ENCODE results near the gene BLM. TPM values are rescaled to one million over a fixed set of nuclear protein-coding genes. Genes with fewer than 3 reads are reported as not detected.

Gene BLM
- total RNA-seq, 1 donor from 2014 or later = 58.0 TPM

- no peak overlapping the region for H3K9ac ChIP-seq
- peaks cover 13% of the 10 kb centered on the region for H3K27me3 Mint-ChIP-seq (ENCODE audit: insufficient read depth, low read depth)
- no peaks in the 10 kb centered on the region for H3F3A ChIP-seq (ENCODE audit: low read depth)
- no peak overlapping the region for H3K4me2 ChIP-seq
- H3K9me3 ChIP-seq (ENCODE audit: low read depth) = no peaks in the 10 kb centered on the region
- H3K27me3 ChIP-seq = no peaks in the 10 kb centered on the region
- H3K9me3 Mint-ChIP-seq = peaks cover 3% of the 10 kb centered on the region
- TF ChIP-seq EZH2phosphoT487 (IDR thresholded peaks at IDR 0.05) (no peak), EZH2 (IDR thresholded peaks at IDR 0.05) (no peak)
- TF ChIP-seq, protein P1, sequence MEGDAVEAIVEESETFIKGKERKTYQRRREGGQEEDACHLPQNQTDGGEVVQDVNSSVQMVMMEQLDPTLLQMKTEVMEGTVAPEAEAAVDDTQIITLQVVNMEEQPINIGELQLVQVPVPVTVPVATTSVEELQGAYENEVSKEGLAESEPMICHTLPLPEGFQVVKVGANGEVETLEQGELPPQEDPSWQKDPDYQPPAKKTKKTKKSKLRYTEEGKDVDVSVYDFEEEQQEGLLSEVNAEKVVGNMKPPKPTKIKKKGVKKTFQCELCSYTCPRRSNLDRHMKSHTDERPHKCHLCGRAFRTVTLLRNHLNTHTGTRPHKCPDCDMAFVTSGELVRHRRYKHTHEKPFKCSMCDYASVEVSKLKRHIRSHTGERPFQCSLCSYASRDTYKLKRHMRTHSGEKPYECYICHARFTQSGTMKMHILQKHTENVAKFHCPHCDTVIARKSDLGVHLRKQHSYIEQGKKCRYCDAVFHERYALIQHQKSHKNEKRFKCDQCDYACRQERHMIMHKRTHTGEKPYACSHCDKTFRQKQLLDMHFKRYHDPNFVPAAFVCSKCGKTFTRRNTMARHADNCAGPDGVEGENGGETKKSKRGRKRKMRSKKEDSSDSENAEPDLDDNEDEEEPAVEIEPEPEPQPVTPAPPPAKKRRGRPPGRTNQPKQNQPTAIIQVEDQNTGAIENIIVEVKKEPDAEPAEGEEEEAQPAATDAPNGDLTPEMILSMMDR (IDR thresholded peaks at IDR 0.05) = no peak
- H3K4me3 Mint-ChIP-seq = no peak overlapping the region
- H3K4me1 ChIP-seq = no peaks in the 10 kb centered on the region
- H3K27ac Mint-ChIP-seq = no peak overlapping the region
- DNase-seq (ENCODE audit: low spot score) = no peak
- peaks cover 12% of the 10 kb centered on the region for H3K4me1 Mint-ChIP-seq
- H3K79me2 ChIP-seq (ENCODE audit: low read depth) = no peaks in the 10 kb centered on the region
- no peaks in the 10 kb centered on the region for H3K36me3 Mint-ChIP-seq
- no peak overlapping the region for H3K27ac ChIP-seq
- H2AFZ ChIP-seq (replicated peaks) = no peak overlapping the region
- no peaks in the 10 kb centered on the region for H4K20me1 ChIP-seq (ENCODE audit: low read depth)
- no peaks in the 10 kb centered on the region for H3K36me3 ChIP-seq
- H3K4me3 ChIP-seq = no peak overlapping the region
Measured at GRCh38 chr15:90829942-90830440, 112.8 kb downstream of the BLM start.

DNA sequence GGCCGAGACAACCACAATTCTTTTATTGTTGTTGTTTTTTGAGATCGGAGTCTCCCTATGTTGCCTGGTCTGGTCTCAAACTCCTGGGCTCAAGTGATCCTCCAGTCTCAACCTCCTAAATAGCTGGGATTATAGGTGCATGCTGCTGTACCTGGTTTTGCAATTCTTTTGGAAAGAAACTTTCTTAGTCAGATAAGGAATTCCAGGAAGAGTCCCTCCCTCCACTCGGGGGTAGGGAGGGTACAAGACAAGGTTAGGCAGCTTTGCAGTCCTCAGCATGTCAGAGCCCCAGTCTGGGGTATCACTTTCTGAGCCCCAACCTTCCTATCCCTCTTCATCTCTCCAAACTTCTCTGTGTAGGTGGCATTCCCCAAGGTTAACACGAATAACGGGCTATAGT is 117.5 kb downstream of the BLM start:
- DNase-seq (ENCODE audit: low spot score) = no peak
- H3K27me3 Mint-ChIP-seq (ENCODE audit: insufficient read depth, low read depth) = peaks cover 4% of the 10 kb centered on the region
- H3K4me3 ChIP-seq = no peak overlapping the region
- TF ChIP-seq EZH2phosphoT487 (IDR thresholded peaks at IDR 0.05) (no peak), EZH2 (IDR thresholded peaks at IDR 0.05) (no peak)
- TF ChIP-seq, protein P1 (IDR thresholded peaks at IDR 0.05) = no peak
- no peaks in the 10 kb centered on the region for H3K9me3 Mint-ChIP-seq
- H3K9ac ChIP-seq = no peak overlapping the region
- no peaks in the 10 kb centered on the region for H3K9me3 ChIP-seq (ENCODE audit: low read depth)
- H3K4me2 ChIP-seq = no peak overlapping the region
- no peaks in the 10 kb centered on the region for H3K79me2 ChIP-seq (ENCODE audit: low read depth)
- H3K36me3 ChIP-seq = no peaks in the 10 kb centered on the region
- H3K4me3 Mint-ChIP-seq = no peak overlapping the region
- no peak overlapping the region for H3K27ac ChIP-seq
- H3K4me1 ChIP-seq = peaks cover 9% of the 10 kb centered on the region
- peaks cover 13% of the 10 kb centered on the region for H3F3A ChIP-seq (ENCODE audit: low read depth)
- H3K27me3 ChIP-seq = no peaks in the 10 kb centered on the region
- no peak overlapping the region for H2AFZ ChIP-seq (replicated peaks)
- peak overlapping the region; percentile 30 for H3K27ac Mint-ChIP-seq
- H3K4me1 Mint-ChIP-seq = peaks cover 24% of the 10 kb centered on the region
- no peaks in the 10 kb centered on the region for H3K36me3 Mint-ChIP-seq
- no peaks in the 10 kb centered on the region for H4K20me1 ChIP-seq (ENCODE audit: low read depth)

GRCh38 chr15:90836296-90836871 is 119.2 kb downstream of the BLM start:
- no peak overlapping the region for H3K9ac ChIP-seq
- H3K4me2 ChIP-seq = no peak overlapping the region
- H3K4me1 Mint-ChIP-seq = peaks cover 34% of the 10 kb centered on the region
- H3K4me3 Mint-ChIP-seq = no peak overlapping the region
- DNase-seq (ENCODE audit: low spot score) = no peak
- no peaks in the 10 kb centered on the region for H3K36me3 ChIP-seq
- no peak overlapping the region for H3K4me3 ChIP-seq
- H2AFZ ChIP-seq (replicated peaks) = no peak overlapping the region
- H3K27ac Mint-ChIP-seq = no peak overlapping the region
- peaks cover 24% of the 10 kb centered on the region for H3K4me1 ChIP-seq
- no peaks in the 10 kb centered on the region for H3K36me3 Mint-ChIP-seq
- no peak for TF ChIP-seq EZH2 (IDR thresholded peaks at IDR 0.05)
- TF ChIP-seq, protein P1 (IDR thresholded peaks at IDR 0.05) = no peak
- TF ChIP-seq EZH2phosphoT487 (IDR thresholded peaks at IDR 0.05) = no peak
- H3K27me3 ChIP-seq = no peaks in the 10 kb centered on the region
- peaks cover 30% of the 10 kb centered on the region for H3F3A ChIP-seq (ENCODE audit: low read depth)
- no peak overlapping the region for H3K27ac ChIP-seq
- no peaks in the 10 kb centered on the region for H4K20me1 ChIP-seq (ENCODE audit: low read depth)
- no peaks in the 10 kb centered on the region for H3K9me3 ChIP-seq (ENCODE audit: low read depth)
- H3K27me3 Mint-ChIP-seq (ENCODE audit: insufficient read depth, low read depth) = peaks cover 4% of the 10 kb centered on the region
- H3K79me2 ChIP-seq (ENCODE audit: low read depth) = no peaks in the 10 kb centered on the region
- no peaks in the 10 kb centered on the region for H3K9me3 Mint-ChIP-seq

Data from neural progenitor cell (in vitro differentiated cells).